Measurements from ENCODE around the gene FUT8. TPM values are rescaled to one million over a fixed set of nuclear protein-coding genes. Genes with fewer than 3 reads are reported as not detected.

The FUT8 gene
- total and polyA plus RNA-seq, 2 donors (not counting 1 experiment from before 2014, with no cell fraction given), result 13.2 to 91.8 TPM

DNA sequence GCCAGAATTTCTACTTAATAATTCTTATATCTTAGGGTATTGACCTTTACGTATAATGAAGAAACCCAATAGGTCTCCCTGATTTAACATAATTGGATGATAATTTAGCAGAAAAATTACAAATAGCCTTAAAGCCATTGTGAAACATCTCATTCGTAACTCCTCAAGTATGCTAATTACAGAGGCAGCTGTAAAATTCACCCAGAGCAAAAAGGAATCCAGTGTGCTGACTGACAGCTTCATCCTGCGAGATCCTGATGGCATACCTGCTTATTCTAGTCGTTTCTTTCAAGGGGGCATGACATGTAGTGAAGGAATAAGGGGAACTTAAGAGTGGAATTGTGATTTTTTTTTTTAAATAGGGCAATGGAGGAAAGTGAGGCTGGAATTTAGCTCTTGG is 291.5 kb downstream of the FUT8 start:
- no peak for DNase-seq
- Histone ChIP-seq H3K27me3 (replicated peaks in 1 of 4; ENCODE audit: control extremely low read depth in 1 of 4, control insufficient read depth in 3 of 4, insufficient read depth in 4 of 4, low read length in 3 of 4) (no peaks in the 10 kb centered on the region), H4K20me1 (ENCODE audit: control insufficient read depth, insufficient read depth, low read length, poor library complexity, severe bottlenecking) (no peaks in the 10 kb centered on the region), H3K4me3 (ENCODE audit: control extremely low read depth in 1 of 5, extremely low read depth in 1 of 5, insufficient read depth in 1 of 5, low read depth in 2 of 5, low read length in 4 of 5) (no peak overlapping the region), H2AFZ (ENCODE audit: insufficient read depth, low read depth, low read length, poor library complexity, severe bottlenecking) (no peak overlapping the region), H3K9me3 (ENCODE audit: control extremely low read depth in 1 of 3, control insufficient read depth in 2 of 3, insufficient read depth in 1 of 3, low read length in 2 of 3) (no peaks in the 10 kb centered on the region), H3K27ac (ENCODE audit: low read length in 2 of 2) (no peak overlapping the region), H3K9ac (ENCODE audit: low read length) (no peak overlapping the region), H3K4me1 (ENCODE audit: control insufficient read depth in 2 of 2, insufficient read depth in 2 of 2, low read length in 2 of 2) (no peaks in the 10 kb centered on the region), H3K79me2 (ENCODE audit: control insufficient read depth, insufficient read depth, low read length) (peaks cover 8% of the 10 kb centered on the region), H3K36me3 (replicated peaks in 1 of 2; ENCODE audit: control extremely low read depth in 1 of 2, control insufficient read depth in 1 of 2, extremely low read depth in 1 of 2, insufficient read depth in 2 of 2, low read length in 1 of 2) (peaks cover 1 to 6% of the 10 kb centered on the region in 2 experiments), H3K4me2 (replicated peaks; ENCODE audit: low read depth, low read length, poor library complexity, severe bottlenecking) (no peak overlapping the region)
- Mint-ChIP-seq H3K27me3 (no peaks in the 10 kb centered on the region), H3K4me1 (peaks cover 2% of the 10 kb centered on the region), H3K27ac (no peak overlapping the region), H3K9me3 (ENCODE audit: insufficient read depth) (peaks cover 5% of the 10 kb centered on the region), H3K4me3 (no peak overlapping the region)
- no peak for TF ChIP-seq EZH2 (IDR thresholded peaks at IDR 0.05; ENCODE audit: borderline replicate concordance, insufficient read depth, low read depth, low read length, poor library complexity, severe bottlenecking)
- TF ChIP-seq, protein P1, sequence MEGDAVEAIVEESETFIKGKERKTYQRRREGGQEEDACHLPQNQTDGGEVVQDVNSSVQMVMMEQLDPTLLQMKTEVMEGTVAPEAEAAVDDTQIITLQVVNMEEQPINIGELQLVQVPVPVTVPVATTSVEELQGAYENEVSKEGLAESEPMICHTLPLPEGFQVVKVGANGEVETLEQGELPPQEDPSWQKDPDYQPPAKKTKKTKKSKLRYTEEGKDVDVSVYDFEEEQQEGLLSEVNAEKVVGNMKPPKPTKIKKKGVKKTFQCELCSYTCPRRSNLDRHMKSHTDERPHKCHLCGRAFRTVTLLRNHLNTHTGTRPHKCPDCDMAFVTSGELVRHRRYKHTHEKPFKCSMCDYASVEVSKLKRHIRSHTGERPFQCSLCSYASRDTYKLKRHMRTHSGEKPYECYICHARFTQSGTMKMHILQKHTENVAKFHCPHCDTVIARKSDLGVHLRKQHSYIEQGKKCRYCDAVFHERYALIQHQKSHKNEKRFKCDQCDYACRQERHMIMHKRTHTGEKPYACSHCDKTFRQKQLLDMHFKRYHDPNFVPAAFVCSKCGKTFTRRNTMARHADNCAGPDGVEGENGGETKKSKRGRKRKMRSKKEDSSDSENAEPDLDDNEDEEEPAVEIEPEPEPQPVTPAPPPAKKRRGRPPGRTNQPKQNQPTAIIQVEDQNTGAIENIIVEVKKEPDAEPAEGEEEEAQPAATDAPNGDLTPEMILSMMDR (IDR thresholded peaks at IDR 0.05), result no peak
- ChIA-PET POLR2A (no interaction called here), CTCF (interaction anchor here (0.9 kb wide), 1 partner anchor 21 kb away, joined by 3 read pairs; no protein-coding TSS in a partner anchor)
- WGBS (ENCODE audit: insufficient coverage), result 90% methylated on average over 2 of the region's 4 CpGs
- no peak for ATAC-seq (ENCODE audit: low read depth)
- intact Hi-C loops (cut with micrococcal nuclease), result no loop called here

DNA sequence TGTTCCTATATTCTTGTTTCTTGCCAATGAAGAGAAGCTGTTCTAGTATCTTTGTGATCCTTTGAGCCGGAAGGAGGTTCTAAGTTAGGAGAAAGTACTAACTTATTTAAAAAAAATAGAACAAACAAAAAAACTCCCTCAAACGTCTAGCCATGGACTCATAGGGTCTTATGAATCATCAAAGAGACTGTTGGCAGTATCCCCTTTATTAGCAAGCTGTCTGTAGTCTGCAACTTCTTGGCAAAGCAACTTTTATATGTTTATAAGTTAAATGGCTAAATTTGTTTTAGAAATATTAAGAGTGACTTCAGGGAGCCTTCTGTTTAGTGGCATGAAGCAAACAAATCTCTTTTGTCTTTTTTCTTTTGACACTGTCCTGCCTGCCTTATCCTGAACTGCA is 291.9 kb downstream of the FUT8 start:
- no peak for TF ChIP-seq EZH2 (IDR thresholded peaks at IDR 0.05; ENCODE audit: borderline replicate concordance, insufficient read depth, low read depth, low read length, poor library complexity, severe bottlenecking)
- TF ChIP-seq, protein P1 (IDR thresholded peaks at IDR 0.05), result no peak
- no peaks in the 10 kb centered on the region for H3K27me3 ChIP-seq (replicated peaks in 1 of 4; ENCODE audit: control extremely low read depth in 1 of 4, control insufficient read depth in 3 of 4, insufficient read depth in 4 of 4, low read length in 3 of 4)
- no peak for DNase-seq
- peaks cover 1 to 6% of the 10 kb centered on the region in 2 experiments for H3K36me3 ChIP-seq (replicated peaks in 1 of 2; ENCODE audit: control extremely low read depth in 1 of 2, control insufficient read depth in 1 of 2, extremely low read depth in 1 of 2, insufficient read depth in 2 of 2, low read length in 1 of 2)
- Mint-ChIP-seq H3K27me3 (no peaks in the 10 kb centered on the region), H3K4me3 (no peak overlapping the region), H3K4me1 (peaks cover 2% of the 10 kb centered on the region), H3K9me3 (ENCODE audit: insufficient read depth) (peaks cover 5% of the 10 kb centered on the region), H3K27ac (no peak overlapping the region)
- H4K20me1 ChIP-seq (ENCODE audit: control insufficient read depth, insufficient read depth, low read length, poor library complexity, severe bottlenecking), result no peaks in the 10 kb centered on the region
- H3K4me1 ChIP-seq (ENCODE audit: control insufficient read depth in 2 of 2, insufficient read depth in 2 of 2, low read length in 2 of 2), result no peaks in the 10 kb centered on the region
- no peak overlapping the region for H3K27ac ChIP-seq (ENCODE audit: low read length in 2 of 2)
- H3K4me2 ChIP-seq (replicated peaks; ENCODE audit: low read depth, low read length, poor library complexity, severe bottlenecking), result no peak overlapping the region
- ATAC-seq (ENCODE audit: low read depth), result no peak
- ChIA-PET POLR2A (no interaction called here), CTCF (interaction anchor here (0.6 kb wide), 1 partner anchor 252 kb away, joined by 3 read pairs; no protein-coding TSS in a partner anchor)
- intact Hi-C loops (cut with micrococcal nuclease), result no loop called here
- no CpG with 5 or more reads among the region's 2 CpGs for WGBS (ENCODE audit: insufficient coverage)
- H3K9me3 ChIP-seq (ENCODE audit: control extremely low read depth in 1 of 3, control insufficient read depth in 2 of 3, insufficient read depth in 1 of 3, low read length in 2 of 3), result no peaks in the 10 kb centered on the region
- H3K79me2 ChIP-seq (ENCODE audit: control insufficient read depth, insufficient read depth, low read length), result peaks cover 8% of the 10 kb centered on the region
- H3K4me3 ChIP-seq (ENCODE audit: control extremely low read depth in 1 of 5, extremely low read depth in 1 of 5, insufficient read depth in 1 of 5, low read depth in 2 of 5, low read length in 4 of 5), result no peak overlapping the region
- H3K9ac ChIP-seq (ENCODE audit: low read length), result no peak overlapping the region
- H2AFZ ChIP-seq (ENCODE audit: insufficient read depth, low read depth, low read length, poor library complexity, severe bottlenecking), result no peak overlapping the region
